ENCODE measurements around the gene PHF21A.

Gene PHF21A

GRCh38 chr11:46055371-46055770 lies 65.9 kb downstream of the PHF21A start:
- TF ChIP-seq POLR2AphosphoS5 (IDR thresholded peaks at IDR 0.05; ENCODE audit: low read depth, low read length) (no peak), REST (IDR thresholded peaks at IDR 0.05; ENCODE audit: insufficient read depth in 1 of 2, low read depth in 2 of 2, low read length in 2 of 2) (no peak), TAF1 (IDR thresholded peaks at IDR 0.05; ENCODE audit: borderline replicate concordance, insufficient read depth, low read length) (no peak), FOXP2 (optimal IDR thresholded peaks at IDR 0.05; ENCODE audit: borderline replicate concordance, extremely low read depth, extremely low read length, insufficient read depth) (no peak), SIN3A (IDR thresholded peaks at IDR 0.05; ENCODE audit: borderline replicate concordance, insufficient read depth, low read length) (no peak)

GRCh38 chr11:46051102-46051501 lies 70.2 kb downstream of the PHF21A start:
- TF ChIP-seq TAF1 (IDR thresholded peaks at IDR 0.05; ENCODE audit: borderline replicate concordance, insufficient read depth, low read length) (no peak), FOXP2 (optimal IDR thresholded peaks at IDR 0.05; ENCODE audit: borderline replicate concordance, extremely low read depth, extremely low read length, insufficient read depth) (no peak), POLR2AphosphoS5 (IDR thresholded peaks at IDR 0.05; ENCODE audit: low read depth, low read length) (no peak), REST (IDR thresholded peaks at IDR 0.05; ENCODE audit: insufficient read depth in 1 of 2, low read depth in 2 of 2, low read length in 2 of 2) (no peak), SIN3A (IDR thresholded peaks at IDR 0.05; ENCODE audit: borderline replicate concordance, insufficient read depth, low read length) (no peak)

GRCh38 chr11:46050662-46051061 lies 70.6 kb downstream of the PHF21A start:
- no peak for TF ChIP-seq TAF1 (IDR thresholded peaks at IDR 0.05; ENCODE audit: borderline replicate concordance, insufficient read depth, low read length)
- TF ChIP-seq FOXP2 (optimal IDR thresholded peaks at IDR 0.05; ENCODE audit: borderline replicate concordance, extremely low read depth, extremely low read length, insufficient read depth), result no peak
- TF ChIP-seq SIN3A (IDR thresholded peaks at IDR 0.05; ENCODE audit: borderline replicate concordance, insufficient read depth, low read length), result no peak
- no peak for TF ChIP-seq REST (IDR thresholded peaks at IDR 0.05; ENCODE audit: insufficient read depth in 1 of 2, low read depth in 2 of 2, low read length in 2 of 2)
- TF ChIP-seq POLR2AphosphoS5 (IDR thresholded peaks at IDR 0.05; ENCODE audit: low read depth, low read length), result no peak

- no peak for TF ChIP-seq SIN3A (IDR thresholded peaks at IDR 0.05; ENCODE audit: borderline replicate concordance, insufficient read depth, low read length)
- TF ChIP-seq REST (IDR thresholded peaks at IDR 0.05; ENCODE audit: insufficient read depth in 1 of 2, low read depth in 2 of 2, low read length in 2 of 2), result no peak
- TF ChIP-seq POLR2AphosphoS5 (IDR thresholded peaks at IDR 0.05; ENCODE audit: low read depth, low read length), result no peak
- TF ChIP-seq TAF1 (IDR thresholded peaks at IDR 0.05; ENCODE audit: borderline replicate concordance, insufficient read depth, low read length), result no peak
- no peak for TF ChIP-seq FOXP2 (optimal IDR thresholded peaks at IDR 0.05; ENCODE audit: borderline replicate concordance, extremely low read depth, extremely low read length, insufficient read depth)
Measured at GRCh38 chr11:46050003-46050461, 71.2 kb downstream of the PHF21A start.

All from PFSK-1 (cell line).